Ishikawa (cell line): ENCODE measurements around the gene TRHDE.

Source experiments
- CEBPB ChIP-seq: IDR thresholded peaks from 2 replicates; pipeline ENCODE4 v1.6.1; 2012
- CREB1 ChIP-seq: IDR thresholded peaks from 2 replicates; pipeline ENCODE4 v1.6.1; 2012; ENCODE audit warnings: low read depth
- EGR1 ChIP-seq: IDR thresholded peaks from 2 replicates; pipeline ENCODE4 v1.6.1; 2012
- EP300 ChIP-seq: IDR thresholded peaks from 2 replicates; pipeline ENCODE4 v1.6.1; 2012; ENCODE audit warnings: borderline replicate concordance
- FOXM1 ChIP-seq: IDR thresholded peaks from 2 replicates; pipeline ENCODE4 v1.6.1; 2012; ENCODE audit warnings: low read depth, borderline replicate concordance
- MAX ChIP-seq: IDR thresholded peaks from 2 replicates; pipeline ENCODE4 v1.6.1; 2012
- NFIC ChIP-seq: IDR thresholded peaks from 2 replicates; pipeline ENCODE4 v1.6.1; 2012
- RAD21 ChIP-seq: IDR thresholded peaks from 2 replicates; pipeline ENCODE4 v1.6.1; 2012; ENCODE audit warnings: low read depth
- REST ChIP-seq: IDR thresholded peaks from 2 replicates; pipeline ENCODE4 v1.6.1; 2012; ENCODE audit warnings: low read depth, mild to moderate bottlenecking
- TAF1 ChIP-seq: IDR thresholded peaks from 2 replicates; pipeline ENCODE4 v1.6.1; 2012; ENCODE audit warnings: low read depth, mild to moderate bottlenecking
- TCF12 ChIP-seq: IDR thresholded peaks from 2 replicates; pipeline ENCODE4 v1.6.1; 2012; ENCODE audit warnings: low read depth
- TEAD4 ChIP-seq: IDR thresholded peaks from 2 replicates; pipeline ENCODE4 v1.6.1; 2012
- YY1 ChIP-seq: IDR thresholded peaks from 2 replicates; pipeline ENCODE4 v1.6.1; 2012; ENCODE audit warnings: low read depth
- ZBTB7A ChIP-seq: IDR thresholded peaks from 2 replicates; pipeline ENCODE4 v1.6.1; 2012; ENCODE audit warnings: low read depth
- TF ChIP-seq, protein P1 (sequence below): IDR thresholded peaks from 2 replicates; pipeline ENCODE4 v1.6.1; 2012

The TRHDE gene

DNA sequence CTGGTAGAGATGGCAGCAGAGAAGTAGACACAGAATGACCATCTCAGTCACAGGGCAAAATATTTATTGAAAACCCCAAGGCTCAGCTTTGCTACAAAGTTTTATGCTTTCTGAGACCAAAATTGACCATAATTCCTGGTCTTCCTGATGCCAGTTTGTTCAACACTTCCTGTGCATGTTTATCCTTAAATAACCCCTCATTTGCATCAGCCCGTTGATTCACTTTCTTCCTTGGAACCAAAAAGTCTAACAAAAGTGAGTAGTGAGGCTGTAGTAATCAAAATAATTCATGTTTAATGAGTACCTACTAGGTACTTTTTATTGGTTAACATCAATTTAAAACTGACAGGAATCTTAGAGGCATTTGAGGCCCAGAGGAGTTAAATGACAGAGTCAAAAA is 51.7 kb downstream of the TRHDE start:
- TF ChIP-seq EGR1, result no peak
- no peak for TF ChIP-seq YY1

DNA sequence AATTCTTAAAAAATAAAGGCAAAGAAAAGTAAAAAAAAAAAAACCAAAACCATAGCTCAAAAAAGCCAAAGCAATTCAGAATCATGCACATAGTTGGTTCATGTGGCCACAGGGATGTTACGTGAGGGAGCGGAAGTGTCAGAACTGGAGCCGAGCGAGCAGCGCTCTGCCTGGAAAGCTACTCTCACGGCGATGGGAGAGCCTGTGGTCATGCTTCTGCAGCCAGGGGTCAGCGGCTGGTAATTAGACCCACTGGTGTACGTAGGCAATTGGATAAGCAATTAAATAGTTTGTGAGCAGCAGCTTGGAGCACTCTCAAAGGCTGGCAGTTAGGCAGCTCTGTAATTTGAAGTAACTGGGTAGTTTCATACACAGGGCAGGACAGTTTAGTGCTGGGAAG is 58.1 kb downstream of the TRHDE start:
- TF ChIP-seq EGR1 (no peak), TAF1 (no peak), CEBPB (no peak), MAX (no peak), YY1 (no peak), CREB1 (no peak), ZBTB7A (no peak), EP300 (no peak), NFIC (no peak), RAD21 (no peak), FOXM1 (no peak), TCF12 (no peak), TEAD4 (no peak), REST (no peak)
- TF ChIP-seq, protein P1, sequence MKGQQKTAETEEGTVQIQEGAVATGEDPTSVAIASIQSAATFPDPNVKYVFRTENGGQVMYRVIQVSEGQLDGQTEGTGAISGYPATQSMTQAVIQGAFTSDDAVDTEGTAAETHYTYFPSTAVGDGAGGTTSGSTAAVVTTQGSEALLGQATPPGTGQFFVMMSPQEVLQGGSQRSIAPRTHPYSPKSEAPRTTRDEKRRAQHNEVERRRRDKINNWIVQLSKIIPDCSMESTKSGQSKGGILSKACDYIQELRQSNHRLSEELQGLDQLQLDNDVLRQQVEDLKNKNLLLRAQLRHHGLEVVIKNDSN, result no peak

- TF ChIP-seq TCF12 (no peak), CREB1 (no peak), ZBTB7A (no peak)
- TF ChIP-seq, protein P1, result no peak
Observed at GRCh38 chr12:72330784-72331183, 58.6 kb downstream of the TRHDE start.

DNA sequence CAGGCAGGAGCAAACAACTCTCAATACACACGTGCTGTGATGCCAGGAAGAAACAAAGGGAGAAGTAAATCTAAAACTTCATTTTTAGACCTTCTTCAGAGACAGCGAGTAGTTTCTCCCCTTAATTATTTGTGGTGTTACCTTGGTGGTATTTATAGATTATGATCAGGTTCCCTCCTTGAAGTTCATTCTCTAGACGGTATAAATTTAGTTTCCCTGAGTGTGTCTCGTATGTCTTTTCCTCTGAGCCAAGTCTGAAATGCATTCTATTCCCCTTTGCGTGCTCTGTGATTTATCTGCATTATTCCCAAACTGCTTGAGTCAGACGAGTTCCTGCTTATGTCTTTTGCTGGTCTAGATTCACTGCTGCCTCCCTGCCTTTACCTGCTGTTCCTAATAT is 65.2 kb downstream of the TRHDE start:
- TF ChIP-seq ZBTB7A (no peak), TAF1 (no peak), EP300 (no peak), REST (no peak), CEBPB (no peak), YY1 (no peak), TCF12 (no peak), RAD21 (no peak), MAX (no peak), CREB1 (no peak), TEAD4 (no peak)
- TF ChIP-seq, protein P1, result no peak

DNA sequence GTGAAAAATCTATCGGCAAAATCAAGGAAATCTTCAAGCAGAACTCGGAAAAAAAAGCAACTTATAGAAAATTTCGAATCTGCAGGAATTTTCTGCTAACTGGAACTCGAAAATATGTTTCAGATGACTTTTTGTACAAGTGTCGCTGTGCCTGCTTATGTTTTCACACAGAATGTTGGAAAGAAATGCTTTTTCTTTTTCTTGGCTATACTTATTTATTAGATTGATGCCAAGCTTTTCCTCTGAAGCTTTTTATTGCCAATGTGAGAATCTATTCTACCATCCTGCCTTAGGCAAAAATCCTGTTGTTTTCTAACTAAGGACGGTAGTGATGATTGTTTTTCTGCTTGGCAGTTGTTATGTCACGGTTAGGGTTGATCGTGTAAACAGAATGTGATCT is 65.8 kb downstream of the TRHDE start:
- TF ChIP-seq, protein P1, result no peak

- TF ChIP-seq, protein P1, result no peak
Observed at GRCh38 chr12:72338437-72338836, 66.3 kb downstream of the TRHDE start.
